Measurements from ENCODE around the gene PPP1CA. TPM values are rescaled to one million over a fixed set of nuclear protein-coding genes. Genes with fewer than 3 reads are reported as not detected.

The PPP1CA gene
- 300 and 345 TPM in 2 replicates for total RNA-seq (2014; rRNA removed; shearing (Covaris generic))

- peak; percentile 85 for DNase-seq (ENCODE audit: low read depth)
Measured at GRCh38 chr11:67401495-67402191, at the start of gene PPP1CA. TSS of gene PPP1CA (minus strand) at chr11:67401858. CDS start at chr11:67401782, 76 bp downstream.

- no peak for DNase-seq (ENCODE audit: low read depth)
Measured at GRCh38 chr11:67450796-67451657, 49.4 kb upstream of the PPP1CA start.

GRCh38 chr11:67449116-67449844 is 47.6 kb upstream of the PPP1CA start:
- no peak for DNase-seq (ENCODE audit: low read depth)

GRCh38 chr11:67448220-67448609 is 46.6 kb upstream of the PPP1CA start:
- DNase-seq (ENCODE audit: low read depth) = no peak

GRCh38 chr11:67445515-67445914 is 43.9 kb upstream of the PPP1CA start:
- no peak for DNase-seq (ENCODE audit: low read depth)

GRCh38 chr11:67442504-67443404 is 41.1 kb upstream of the PPP1CA start:
- DNase-seq (ENCODE audit: low read depth) = no peak

GRCh38 chr11:67441731-67442351 is 40.2 kb upstream of the PPP1CA start:
- DNase-seq (ENCODE audit: low read depth) = no peak

DNA sequence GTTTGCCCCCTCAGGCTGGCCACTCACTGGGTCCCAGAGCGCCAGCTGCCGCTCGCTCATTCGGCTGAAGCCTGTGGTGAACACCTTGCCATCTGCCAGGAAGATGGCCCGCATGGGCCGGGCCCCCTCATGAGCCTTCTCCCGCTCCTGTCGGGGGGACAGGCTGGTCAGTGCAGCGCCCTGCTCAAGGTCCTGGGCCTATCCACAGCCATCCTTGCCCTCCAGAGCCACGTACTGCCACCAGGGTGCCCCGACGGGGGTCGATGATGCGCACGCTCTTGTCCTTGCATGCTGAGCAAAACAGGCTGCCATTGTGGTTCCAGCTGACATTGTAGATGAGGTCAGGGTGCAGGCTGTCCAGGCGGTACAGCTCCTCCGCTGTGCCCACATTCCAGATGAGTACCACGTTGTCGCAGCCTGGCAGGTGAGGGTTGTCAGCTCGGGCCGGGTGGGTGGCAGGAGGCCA is 39.5 kb upstream of the PPP1CA start:
- DNase-seq (ENCODE audit: low read depth) = no peak

DNA sequence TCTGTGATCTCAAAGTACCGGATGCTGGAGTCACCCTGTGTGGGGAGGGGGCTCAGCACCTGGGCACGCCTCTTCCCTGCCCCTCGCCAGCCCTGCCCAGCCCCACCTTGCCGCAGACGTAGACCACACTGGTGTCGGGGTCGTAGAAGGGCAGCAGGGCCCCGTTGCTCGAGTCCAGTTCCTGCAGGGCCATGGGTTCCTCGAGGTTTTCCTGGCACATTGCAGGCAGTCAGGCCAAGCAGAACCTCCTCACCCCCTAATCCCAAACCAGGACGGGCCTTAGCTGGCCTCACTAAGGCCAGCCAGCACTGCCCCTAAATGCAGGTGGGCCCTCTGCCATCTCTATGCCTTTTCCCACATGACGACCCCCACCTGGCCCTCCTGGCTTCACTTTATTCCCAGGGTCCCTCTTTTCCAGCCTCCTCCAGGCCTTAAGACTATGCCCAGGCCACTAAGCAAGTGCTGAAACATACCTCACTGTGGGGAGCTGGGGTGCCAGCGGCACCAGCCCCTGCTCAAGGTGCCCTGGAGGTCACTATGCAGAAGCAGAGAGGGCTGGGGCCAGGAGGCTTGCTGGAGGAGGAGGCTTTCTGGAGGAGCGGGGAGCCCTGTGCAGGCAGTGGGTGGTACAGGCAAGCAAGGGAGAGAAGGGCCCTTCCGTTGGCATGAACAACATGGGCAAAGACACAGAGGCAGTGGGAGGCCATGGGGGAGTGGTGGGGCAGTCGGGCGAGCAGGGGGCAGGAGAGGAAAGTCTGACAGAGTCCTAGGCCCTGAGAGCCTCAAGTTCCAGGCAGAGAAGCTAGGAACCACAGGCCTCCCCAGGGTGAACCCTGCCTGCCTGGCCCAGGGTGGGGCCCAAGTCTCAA is 38.8 kb upstream of the PPP1CA start:
- no peak for DNase-seq (ENCODE audit: low read depth)

GRCh38 chr11:67439321-67440228 is 37.9 kb upstream of the PPP1CA start:
- DNase-seq (ENCODE audit: low read depth) = peak; percentile 22

DNA sequence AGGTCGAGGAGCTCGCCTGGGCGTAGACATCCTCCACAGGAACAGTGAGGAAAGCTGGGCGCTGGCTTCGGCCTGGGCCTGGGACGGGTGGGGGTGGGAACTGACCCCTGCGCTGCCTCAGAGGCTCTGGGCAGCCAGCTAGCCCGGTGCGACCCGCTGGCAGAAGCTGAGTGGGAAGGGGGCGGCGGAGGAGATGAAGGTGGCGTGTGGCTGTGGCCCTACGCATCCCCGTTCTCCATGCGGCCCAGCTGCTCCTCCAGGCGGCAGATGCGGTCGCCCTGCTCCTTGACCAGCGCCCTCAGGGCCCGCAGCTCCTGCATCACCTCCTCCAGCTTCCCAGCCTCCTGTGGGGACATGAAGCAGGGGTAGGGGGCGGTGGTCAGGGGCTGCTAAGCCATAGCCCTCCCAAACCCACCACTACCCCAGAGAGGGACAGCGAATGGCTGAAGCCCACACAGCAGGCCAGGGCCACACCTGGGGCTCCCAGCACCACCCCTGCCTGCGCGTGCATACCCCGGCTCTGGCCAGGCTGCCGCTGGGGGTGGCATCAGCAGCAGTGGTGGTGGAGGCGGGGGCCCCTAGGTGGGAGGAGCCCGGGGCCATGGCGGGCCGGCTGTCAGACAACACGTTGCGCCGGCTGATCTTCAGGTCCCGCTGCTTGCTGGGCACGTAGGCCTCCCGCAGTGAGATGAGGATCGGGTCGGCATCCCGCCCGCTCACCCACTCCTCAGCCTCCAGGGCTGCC is 36.7 kb upstream of the PPP1CA start:
- DNase-seq (ENCODE audit: low read depth) = no peak

- DNase-seq (ENCODE audit: low read depth) = no peak
Measured at GRCh38 chr11:67437809-67438157, 36.1 kb upstream of the PPP1CA start.

DNA sequence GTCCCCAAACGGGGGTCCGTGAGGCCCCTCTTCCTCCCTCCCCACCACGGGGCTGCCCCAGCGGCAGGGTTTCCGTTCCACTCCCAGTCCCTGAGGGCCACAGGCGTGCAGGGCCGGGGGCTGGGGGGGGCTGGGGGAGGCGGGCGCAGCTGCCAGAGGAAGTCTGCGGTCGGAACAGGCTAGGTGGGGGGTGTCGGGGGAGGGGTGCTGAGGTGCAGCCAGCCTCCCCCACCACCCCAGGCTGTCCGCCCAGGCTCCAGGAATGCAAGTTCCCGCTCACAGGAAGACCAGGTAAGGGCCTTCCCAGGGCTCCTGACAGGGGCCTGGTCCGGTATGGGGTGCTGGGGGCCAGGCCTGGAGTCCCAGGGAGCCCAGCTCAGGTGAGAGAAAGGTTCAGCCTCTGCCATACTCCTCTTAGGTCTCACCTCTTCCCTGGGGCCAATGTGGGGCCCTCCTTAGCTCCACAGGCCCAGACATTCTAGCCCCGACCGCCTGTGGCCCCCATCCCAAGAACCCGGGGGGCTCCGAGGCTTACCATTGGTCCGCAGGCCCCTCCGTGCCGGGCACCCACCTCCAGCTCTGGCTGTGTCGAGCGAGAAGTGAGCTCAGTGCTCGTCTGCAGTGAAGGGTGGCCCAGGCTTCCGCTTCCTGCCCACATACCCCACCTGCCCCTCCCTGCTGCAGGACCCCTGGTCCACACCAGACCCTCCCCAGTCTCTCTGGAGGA is 35.6 kb upstream of the PPP1CA start, which contains the start of gene PTPRCAP:
TSS of gene PTPRCAP (minus strand) at position 601 of the 727 bp plus-strand sequence. CDS start at position 538, 63 bp downstream.
- no peak for DNase-seq (ENCODE audit: low read depth)

DNA sequence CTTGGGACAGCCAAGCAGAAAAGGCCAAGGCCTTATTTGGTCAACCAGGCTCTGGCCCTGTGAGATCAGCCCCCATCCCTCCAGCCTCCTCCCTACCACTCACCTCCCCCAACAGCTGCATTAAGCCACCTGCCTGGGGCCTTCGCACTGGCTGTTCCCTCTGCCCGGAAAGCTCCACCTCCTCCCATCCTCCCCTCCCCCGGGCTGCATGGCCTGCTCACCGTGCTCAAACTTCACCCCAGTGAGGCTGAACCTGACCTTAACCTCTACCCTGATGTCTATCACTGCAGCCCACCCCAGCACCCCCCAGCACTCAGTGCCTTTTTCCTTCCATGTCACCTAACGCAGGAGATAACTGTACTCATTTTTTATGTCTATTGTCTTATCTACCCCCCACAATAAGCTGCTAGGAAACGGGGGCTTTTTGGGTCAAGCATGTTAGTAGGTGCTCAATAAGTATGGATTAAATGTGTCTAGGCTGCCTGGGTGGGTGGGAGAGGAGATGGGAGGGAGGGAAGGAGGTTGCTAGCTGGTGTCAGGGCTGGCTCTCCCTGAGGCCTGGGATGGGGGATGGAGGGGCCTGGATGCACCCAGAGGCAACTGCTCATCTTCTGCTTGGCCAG is 34.9 kb upstream of the PPP1CA start:
- DNase-seq (ENCODE audit: low read depth) = no peak

- no peak for DNase-seq (ENCODE audit: low read depth)
Measured at GRCh38 chr11:67435727-67436458, 34.2 kb upstream of the PPP1CA start.

All from RPMI7951 (cell line).